ENCODE data around the gene CXCR6.

The CXCR6 gene

GRCh38 chr3:45959201-45959600, 15.9 kb downstream of the CXCR6 start:
- Histone ChIP-seq H3K27ac (no peak overlapping the region), H3K4me3 (no peak overlapping the region)
- no peak for DNase-seq (ENCODE audit: low spot score)
- TF ChIP-seq CTCF (IDR thresholded peaks at IDR 0.05): no peak

- no peak for TF ChIP-seq CTCF (IDR thresholded peaks at IDR 0.05)
- DNase-seq (ENCODE audit: low spot score): no peak
- no peak overlapping the region for H3K27ac ChIP-seq
- H3K4me3 ChIP-seq: no peak overlapping the region
These were observed 17.0 kb downstream of the CXCR6 start for GRCh38 chr3:45960289-45960688.

DNA sequence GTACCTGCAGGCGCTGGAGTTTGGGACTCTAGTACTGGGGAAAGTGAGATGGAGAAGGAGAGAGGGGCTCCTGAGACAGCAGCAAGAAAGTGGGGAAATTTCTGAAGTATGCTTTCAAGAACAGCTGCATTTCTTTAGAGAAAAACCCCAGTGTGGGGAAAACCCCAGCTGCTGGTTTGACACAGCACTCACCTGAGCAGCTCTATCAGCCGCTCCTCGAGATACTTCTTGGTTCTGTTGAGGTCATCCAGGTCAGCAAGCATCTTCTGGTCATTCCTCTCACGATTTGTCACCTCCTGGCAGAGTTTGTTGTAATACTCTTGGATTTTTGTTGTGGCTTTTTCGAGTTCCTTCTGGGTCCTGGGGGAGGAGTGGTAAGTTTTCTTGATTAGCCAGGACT, 18.8 kb downstream of the CXCR6 start:
- no peak overlapping the region for H3K4me3 ChIP-seq
- TF ChIP-seq CTCF (IDR thresholded peaks at IDR 0.05): no peak
- no peak for DNase-seq (ENCODE audit: low spot score)
- H3K27ac ChIP-seq: no peak overlapping the region

- no peak for TF ChIP-seq CTCF (IDR thresholded peaks at IDR 0.05)
- Histone ChIP-seq H3K4me3 (no peak overlapping the region), H3K27ac (no peak overlapping the region)
- no peak for DNase-seq (ENCODE audit: low spot score)
These were observed 20.9 kb downstream of the CXCR6 start for GRCh38 chr3:45964139-45964538.

- no peak overlapping the region for H3K4me3 ChIP-seq
- TF ChIP-seq CTCF (IDR thresholded peaks at IDR 0.05): no peak
- H3K27ac ChIP-seq: no peak overlapping the region
These were observed 22.0 kb downstream of the CXCR6 start for GRCh38 chr3:45965253-45965652.

GRCh38 chr3:45965653-45966052, 22.4 kb downstream of the CXCR6 start:
- H3K4me3 ChIP-seq: no peak overlapping the region
- no peak for TF ChIP-seq CTCF (IDR thresholded peaks at IDR 0.05)
- no peak for DNase-seq (ENCODE audit: low spot score)
- H3K27ac ChIP-seq: no peak overlapping the region

More at GRCh38 chr3:45965253-45965652, 22.0 kb downstream of the CXCR6 start:
- DNase-seq (ENCODE audit: low spot score): no peak

DNA sequence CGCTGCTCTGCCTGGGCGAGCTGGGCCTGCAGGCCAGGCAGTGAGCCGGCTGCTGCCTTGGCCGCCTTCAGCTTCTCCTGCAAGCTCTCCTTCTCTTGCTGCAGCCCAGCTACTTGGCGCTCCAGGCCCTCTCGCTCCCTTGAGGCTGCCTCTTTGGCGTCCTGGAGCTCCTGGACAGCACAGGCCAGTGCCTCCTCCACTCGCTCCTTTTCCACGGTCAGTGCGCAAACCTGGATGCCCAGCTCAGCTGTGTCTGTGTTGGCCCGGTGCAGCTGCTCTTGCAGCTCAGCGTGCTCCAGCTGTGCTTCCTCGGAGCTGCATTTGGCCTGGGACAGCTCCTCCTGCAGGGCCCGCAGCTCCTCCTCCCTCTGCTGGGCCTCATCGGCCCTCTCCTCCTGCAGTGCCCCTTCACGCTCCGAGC, 23.1 kb downstream of the CXCR6 start:
- Histone ChIP-seq H3K27ac (no peak overlapping the region), H3K4me3 (no peak overlapping the region)
- TF ChIP-seq CTCF (IDR thresholded peaks at IDR 0.05): no peak
- DNase-seq (ENCODE audit: low spot score): no peak
